IMR-90 (cell line): ENCODE measurements around the gene ELOA. TPM values are rescaled to one million over a fixed set of nuclear protein-coding genes. Genes with fewer than 3 reads are reported as not detected.

Experiments
- ATAC-seq: fragments of 200-7000 bp; cut with Tn5 transposase; 2 replicates; pipeline ENCODE4 v1.9.1; 2020; ENCODE audit warnings: low read depth, mild to moderate bottlenecking, moderate library complexity
- BruUV-seq: library from RNA; stranded (reverse); fragments of 400-500 nt; replicated peaks from 2 replicates; lab custom pipeline; 2021; lab: Mats Ljungman, UMichigan
- CTCF ChIA-PET: fragments of 300-600 bp; formaldehyde crosslinking; extraction: SDS; loops from one replicate; lab custom pipeline; 2021; ENCODE audit warnings: antibody characterized with exemption; lab: Yijun Ruan, JAX
- POLR2A ChIA-PET: fragments of 300-600 bp; sonication (Branson Sonifier 250); formaldehyde crosslinking; loops from one replicate; lab custom pipeline; 2022; ENCODE audit warnings: antibody characterized with exemption; ENCODE audit not compliant: unreplicated experiment; lab: Charles Lee
- DNase-seq: peaks from one replicate; pipeline ENCODE4 v3.0.0; 2013
- H2AFZ ChIP-seq: replicated peaks from 2 replicates; pipeline ENCODE3; 2013; ENCODE audit warnings: low read length, mild to moderate bottlenecking; ENCODE audit not compliant: poor library complexity
- H2AK5ac ChIP-seq: 2 replicates; pipeline ENCODE4 v1.6.1; 2013; ENCODE audit warnings: low read depth, low read length, inconsistent platforms
- H2AK9ac ChIP-seq: replicated peaks from 2 replicates; pipeline ENCODE3; 2013; ENCODE audit warnings: mild to moderate bottlenecking, low read depth, low read length, moderate library complexity; ENCODE audit not compliant: poor library complexity
- H2BK120ac ChIP-seq: 2 replicates; pipeline ENCODE4 v1.6.1; 2013; ENCODE audit warnings: low read depth, low read length, inconsistent platforms
- H2BK15ac ChIP-seq: 3 replicates; pipeline ENCODE4 v1.6.1; 2013; ENCODE audit warnings: low read depth, low read length, inconsistent platforms
- H2BK20ac ChIP-seq: 2 replicates; pipeline ENCODE4 v1.6.1; 2013; ENCODE audit warnings: low read depth, mild to moderate bottlenecking, inconsistent platforms, low read length, moderate library complexity
- H2BK5ac ChIP-seq: 2 replicates; pipeline ENCODE4 v1.6.1; 2013; ENCODE audit warnings: mild to moderate bottlenecking, low read depth, low read length, inconsistent platforms; ENCODE audit not compliant: poor library complexity, severe bottlenecking
- H3K14ac ChIP-seq: replicated peaks from 2 replicates; pipeline ENCODE4 v1.6.1; 2013; ENCODE audit warnings: low read depth, low read length, inconsistent platforms
- H3K18ac ChIP-seq: 2 replicates; pipeline ENCODE4 v1.6.1; 2013; ENCODE audit warnings: low read depth, low read length, control low read depth
- H3K23ac ChIP-seq: 2 replicates; pipeline ENCODE4 v1.6.1; 2013; ENCODE audit warnings: low read depth, low read length, inconsistent platforms
- H3K27ac ChIP-seq: 2 replicates; pipeline ENCODE4 v1.5.1; 2013; ENCODE audit warnings: mild to moderate bottlenecking, control low read depth, low read length; ENCODE audit not compliant: insufficient read depth
- H3K27me3 ChIP-seq: 2 replicates; pipeline ENCODE4 v1.6.1; 2013; ENCODE audit warnings: low read length; ENCODE audit not compliant: control insufficient read depth, insufficient read depth
- H3K36me3 ChIP-seq: 2 replicates; pipeline ENCODE4 v1.6.1; 2013; ENCODE audit warnings: low read length, mixed read lengths; ENCODE audit not compliant: control insufficient read depth, insufficient read depth
- H3K4ac ChIP-seq: 2 replicates; pipeline ENCODE4 v1.6.1; 2013; ENCODE audit warnings: low read depth, low read length, inconsistent platforms
- H3K4me1 ChIP-seq: 2 replicates; pipeline ENCODE4 v1.6.1; 2013; ENCODE audit warnings: low read length, mixed read lengths; ENCODE audit not compliant: control insufficient read depth, insufficient read depth
- H3K4me2 ChIP-seq: 2 replicates; pipeline ENCODE4 v1.6.1; 2013; ENCODE audit warnings: low read depth, mild to moderate bottlenecking, control low read depth, low read length, moderate library complexity
- H3K4me3 ChIP-seq: 2 replicates; pipeline ENCODE4 v1.5.1; 2013; ENCODE audit warnings: low read depth, mild to moderate bottlenecking, control low read depth, low read length, moderate library complexity; ENCODE audit not compliant: insufficient read depth
- H3K56ac ChIP-seq: 2 replicates; pipeline ENCODE4 v1.6.1; 2013; ENCODE audit warnings: low read length, inconsistent platforms; ENCODE audit not compliant: insufficient read depth; ENCODE audit errors: extremely low read depth
- H3K79me1 ChIP-seq, 2 experiments: 2 replicates each; pipeline ENCODE4 v1.6.1; 2013; ENCODE audit warnings: low read length in 2 of 2, inconsistent platforms in 1 of 2, low read depth in 1 of 2
- H3K9ac ChIP-seq: 2 replicates; pipeline ENCODE4 v1.6.1; 2013; ENCODE audit warnings: low read depth, low read length, control low read depth
- H3K9me1 ChIP-seq: 2 replicates; pipeline ENCODE4 v1.6.1; 2013; ENCODE audit warnings: low read length, inconsistent platforms; ENCODE audit not compliant: insufficient read depth
- H3K9me3 ChIP-seq: 2 replicates; pipeline ENCODE4 v1.6.1; 2013; ENCODE audit warnings: low read length; ENCODE audit not compliant: control insufficient read depth, insufficient read depth
- H4K20me1 ChIP-seq: 2 replicates; pipeline ENCODE4 v1.6.1; 2013; ENCODE audit warnings: low read length, inconsistent platforms; ENCODE audit not compliant: insufficient read depth
- H4K5ac ChIP-seq: 2 replicates; pipeline ENCODE4 v1.6.1; 2013; ENCODE audit warnings: mild to moderate bottlenecking, low read depth, low read length, control low read depth
- H4K8ac ChIP-seq, 2 experiments: 2 replicates each; pipeline ENCODE4 v1.6.1; 2013; ENCODE audit warnings: low read depth in 2 of 2, low read length in 2 of 2, control low read depth in 1 of 2, inconsistent platforms in 1 of 2
- H4K91ac ChIP-seq: 2 replicates; pipeline ENCODE4 v1.6.1; 2013; ENCODE audit warnings: low read depth, low read length, inconsistent platforms; ENCODE audit not compliant: insufficient read depth
- CEBPB ChIP-seq: IDR thresholded peaks from 2 replicates; pipeline ENCODE4 v1.6.1; 2012; ENCODE audit warnings: low read depth, low read length, improper control_type of control experiment
- CTCF ChIP-seq: conservative IDR thresholded peaks from 2 replicates; pipeline ENCODE4 v1.5.1; 2012; ENCODE audit warnings: mild to moderate bottlenecking, low read depth, low read length, improper control_type of control experiment
- NFE2L2 ChIP-seq: fragments of 150-350 bp; IDR thresholded peaks from 2 replicates; pipeline ENCODE4 v1.6.1; 2016; ENCODE audit warnings: low read depth, mild to moderate bottlenecking, low read length
- RCOR1 ChIP-seq: IDR thresholded peaks from 2 replicates; pipeline ENCODE4 v1.6.1; 2012; ENCODE audit warnings: mild to moderate bottlenecking, low read length, improper control_type of control experiment; ENCODE audit not compliant: insufficient replicate concordance
- WGBS, 2 experiments: methylation state at CpG; one replicate each; pipeline versions ENCODE4 v1.1.5 to v1.1.7; 2013; ENCODE audit warnings: missing lambda C conversion rate in 2 of 2; ENCODE audit not compliant: insufficient read length in 1 of 2; ENCODE audit errors: extremely low coverage in 2 of 2; 5-methylcytosine and 5-hydroxymethylcytosine counted together
- dilution Hi-C: fragments of 300-500 bp; cut with HindIII; formaldehyde crosslinking; loops from one replicate; pipeline ENCODE4 v1.14.3; 2018; ENCODE audit warnings: low sequenced_read_pairs; ENCODE audit not compliant: unreplicated experiment
- in situ Hi-C: fragments of 300-500 bp; cut with MboI; formaldehyde crosslinking; loops from 3 replicates; pipeline ENCODE4 v1.14.3; 2019; ENCODE audit warnings: low sequenced_read_pairs, inconsistent platforms, mixed read lengths
- intact Hi-C: fragments of 100-400 bp; cut with micrococcal nuclease; formaldehyde crosslinking; loops from 2 replicates; pipeline ENCODE4 v1.10.0; 2022
- polyA plus RNA-seq, 3 experiments: library from polyadenylated mRNA; depleted of rRNA; stranded (reverse); fragments of >200 nt; gene quantifications; 2 replicates each; pipeline ENCODE4 v1.2.3, GENCODE V29; 2012; ENCODE audit warnings: low replicate concordance in 1 of 3
- total RNA-seq: library from RNA; depleted of rRNA; stranded (reverse); fragments of >200 nt; gene quantifications from 2 replicates; pipeline ENCODE4 v1.2.3, GENCODE V29; 2012

ELOA gene
- total and polyA plus RNA-seq, 2 of the 4 experiments (the other 2 are of a cell fraction), result 22.9 to 40.7 TPM

- Histone ChIP-seq H2BK15ac (no peak overlapping the region), H3K4me2 (no peak overlapping the region), H4K20me1 (peaks cover 25% of the 10 kb centered on the region), H3K9me1 (peaks cover 4% of the 10 kb centered on the region; the same call in 1 of the 2 replicates), H2AFZ (no peak overlapping the region), H2BK20ac (no peak overlapping the region), H3K56ac (no peak overlapping the region), H3K9ac (no peak overlapping the region), H2BK120ac (no peak overlapping the region), H4K5ac (no peak overlapping the region), H3K4me1 (peaks cover 2% of the 10 kb centered on the region), H3K4ac (no peak overlapping the region), H2BK5ac (no peak overlapping the region), H3K79me1 (peaks cover 10 to 58% of the 10 kb centered on the region in 2 experiments; a peak in 3 of 4 replicates), H3K27ac (no peak overlapping the region), H4K8ac (no peak overlapping the region), H3K18ac (no peak overlapping the region), H3K27me3 (no peaks in the 10 kb centered on the region), H3K4me3 (no peak overlapping the region), H3K14ac (no peak overlapping the region), H2AK9ac (no peak overlapping the region), H3K36me3 (peaks cover 2% of the 10 kb centered on the region; the same call in 1 of the 2 replicates), H2AK5ac (no peak overlapping the region), H3K9me3 (no peaks in the 10 kb centered on the region), H3K23ac (no peak overlapping the region), H4K91ac (no peak overlapping the region)
- in situ Hi-C loops, result no loop called here
- TF ChIP-seq CTCF (no peak), NFE2L2 (no peak), RCOR1 (no peak), CEBPB (no peak)
- WGBS, 2 experiments, result 100% methylated on average over 1 of the region's 5 CpGs; no CpG with 5 or more reads in 1 of the 2 experiments
- no peak for DNase-seq
- BruUV-seq, result no TSS peak
- ChIA-PET CTCF (interaction anchor here (0.6 kb wide), 1 partner anchor 1841 kb away, joined by 3 read pairs; no protein-coding TSS in a partner anchor), POLR2A (no interaction called here)
- dilution Hi-C loops, result no loop called here
- intact Hi-C loops, result loop anchor here (5.0 kb wide), 1 partner anchor 49 kb away; the partner anchor contains the start of gene RPL11
- no peak for ATAC-seq
Measured at GRCh38 chr1:23741609-23742008, 1.7 kb upstream of the ELOA start.
